ENCODE data around the gene TBCK. TPM values are rescaled to one million over a fixed set of nuclear protein-coding genes. Genes with fewer than 3 reads are reported as not detected.

Gene TBCK
- total and polyA plus RNA-seq, 9 of the 15 experiments (the other 6 are each of a cell fraction or from before 2014, with no cell fraction given): 5.3 to 26.6 (median 16.2) TPM

- no peak for DNase-seq (ENCODE audit: extremely low read depth in 1 of 4, low spot score in 3 of 4)
- Histone ChIP-seq H2AFZ (ENCODE audit: low read depth, low read length) (no peak overlapping the region), H3K9me1 (ENCODE audit: control insufficient read depth, insufficient read depth, low read length) (no peaks in the 10 kb centered on the region), H3K27me3 (ENCODE audit: control insufficient read depth in 2 of 2, insufficient read depth in 2 of 2, low read length in 2 of 2) (no peaks in the 10 kb centered on the region), H4K20me1 (replicated peaks; ENCODE audit: control insufficient read depth, insufficient read depth, low read length) (no peaks in the 10 kb centered on the region), H3K36me3 (ENCODE audit: control insufficient read depth, insufficient read depth, low read length) (no peaks in the 10 kb centered on the region), H3K9me3 (replicated peaks; ENCODE audit: control insufficient read depth, insufficient read depth, low read depth, low read length) (peaks cover 4% of the 10 kb centered on the region), H3K9ac (ENCODE audit: insufficient read depth in 1 of 2, low read depth in 2 of 2, low read length in 2 of 2) (no peak overlapping the region), H3K79me2 (ENCODE audit: control insufficient read depth, insufficient read depth, low read length) (no peaks in the 10 kb centered on the region), H3K4me3 (no peak overlapping the region), H3K4me2 (ENCODE audit: insufficient read depth, low read length) (no peak overlapping the region), H3K4me1 (replicated peaks in 1 of 2; ENCODE audit: control insufficient read depth in 2 of 2, insufficient read depth in 2 of 2, low read length in 2 of 2) (no peaks in the 10 kb centered on the region), H3K27ac (ENCODE audit: extremely low read depth, low read depth, low read length) (no peak overlapping the region)
- in situ Hi-C loops (cut with MboI): no loop called here
- FAIRE-seq: no peak
- CTCF ChIA-PET (ENCODE audit: low intra/inter-chr PET ratio): no interaction called here
- no peak for ATAC-seq
- TF ChIP-seq RUNX1 (IDR thresholded peaks at IDR 0.05; ENCODE audit: low read depth) (no peak), ZNF586 (CRISPR knock-in tag; conservative IDR thresholded peaks at IDR 0.05) (no peak), ZNF3 (CRISPR knock-in tag; IDR thresholded peaks at IDR 0.05) (no peak), NEUROD1 (IDR thresholded peaks at IDR 0.05; ENCODE audit: borderline replicate concordance, low read depth, low read length, partially characterized antibody) (no peak), HDAC6 (IDR thresholded peaks at IDR 0.05; ENCODE audit: low read depth, low read length) (no peak), ZNF583 (CRISPR knock-in tag; IDR thresholded peaks at IDR 0.05) (no peak), TBP (optimal IDR thresholded peaks at IDR 0.05; ENCODE audit: low read depth, low read length) (no peak), ZFX (CRISPR knock-in tag; IDR thresholded peaks at IDR 0.05) (no peak), ZNF143 (CRISPR knock-in tag; IDR thresholded peaks at IDR 0.05) (no peak), SIRT6 (IDR thresholded peaks at IDR 0.05; ENCODE audit: low read depth, low read length) (no peak), NUFIP1 (IDR thresholded peaks at IDR 0.05; ENCODE audit: partially characterized antibody) (no peak), CBX1 (IDR thresholded peaks at IDR 0.05; ENCODE audit: low read depth) (no peak), NFATC3 (IDR thresholded peaks at IDR 0.05) (no peak), SMARCA4 (IDR thresholded peaks at IDR 0.05) (no peak)
- BruUV-seq (replicated peaks): no TSS peak
- intact Hi-C loops (cut with micrococcal nuclease): no loop called here
- WGBS (ENCODE audit: insufficient coverage, low coverage, missing lambda C conversion rate): 71% methylated on average over 6 of the region's 24 CpGs
- POLR2A ChIA-PET: no interaction called here
Measured at GRCh38 chr4:106092361-106093040, 223.5 kb downstream of the TBCK start.

Data from K562 (cell line).